IMR-90 (cell line): ENCODE results near the gene WHRN. TPM values are rescaled to one million over a fixed set of nuclear protein-coding genes. Genes with fewer than 3 reads are reported as not detected.

Experiments used
- CTCF ChIP-seq: conservative IDR thresholded peaks from 2 replicates; pipeline ENCODE4 v1.5.1; 2012; ENCODE audit warnings: mild to moderate bottlenecking, low read depth, low read length, improper control_type of control experiment
- MAZ ChIP-seq: IDR thresholded peaks from 2 replicates; pipeline ENCODE4 v1.6.1; 2012; ENCODE audit warnings: low read depth, mild to moderate bottlenecking, low read length, improper control_type of control experiment, moderate library complexity, borderline replicate concordance
- RFX5 ChIP-seq: IDR thresholded peaks from 2 replicates; pipeline ENCODE4 v1.8.0; 2012; ENCODE audit warnings: low read depth, mild to moderate bottlenecking, low read length, moderate library complexity
- polyA plus RNA-seq, 3 experiments: library from polyadenylated mRNA; depleted of rRNA; stranded (reverse); fragments of >200 nt; gene quantifications; 2 replicates each; pipeline ENCODE4 v1.2.3, GENCODE V29; 2012; ENCODE audit warnings: low replicate concordance in 1 of 3
- total RNA-seq: library from RNA; depleted of rRNA; stranded (reverse); fragments of >200 nt; gene quantifications from 2 replicates; pipeline ENCODE4 v1.2.3, GENCODE V29; 2012

WHRN gene
- total and polyA plus RNA-seq, 2 of the 4 experiments (the other 2 are of a cell fraction) = 0.18 to 2.6 TPM

DNA sequence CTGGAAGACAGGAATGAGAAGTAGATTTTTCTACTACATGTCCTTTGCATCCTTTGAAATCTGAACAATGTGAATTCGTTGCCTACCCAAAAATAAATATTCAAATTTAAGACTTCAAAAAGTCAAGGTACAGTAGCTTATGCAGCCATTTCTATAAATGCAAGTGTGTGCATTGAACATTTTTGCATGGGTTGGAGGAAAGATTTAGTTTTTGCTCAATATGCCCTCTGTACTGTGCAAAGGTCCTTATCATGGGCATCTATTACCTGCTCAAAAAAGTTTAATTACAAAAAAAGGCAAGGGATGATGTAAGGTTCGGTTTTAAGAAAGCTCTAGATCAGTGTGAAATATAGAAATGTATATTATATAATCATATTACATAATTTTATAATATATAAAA lies 140.1 kb downstream of the WHRN start (continued):
- TF ChIP-seq RFX5 = no peak
- no peak for TF ChIP-seq CTCF
- TF ChIP-seq MAZ = no peak
